SK-N-SH treated with all-trans-retinoic acid at 6 μM for 48 hours (cell line): ENCODE measurements around the gene IQCK.
"Not testable (repeated sequence)": the region's sequence is repeated elsewhere in the genome, so short reads cannot be mapped to it uniquely, and the experiment has no call there.

Experiments used
- ATAC-seq: fragments of 200-7000 bp; cut with Tn5 transposase; 3 replicates; pipeline ENCODE4 v1.9.1; 2020; ENCODE audit warnings: mild to moderate bottlenecking, moderate library complexity
- ARNTL ChIP-seq: fragments of 450-650 bp; formaldehyde crosslinking; IDR thresholded peaks from 2 replicates; pipeline ENCODE4 v1.5.0; 2020; ENCODE audit warnings: low read depth, mild to moderate bottlenecking, moderate library complexity, borderline replicate concordance
- BACH2 ChIP-seq: fragments of 250-450 bp; sonication (Bioruptor Pico); IDR thresholded peaks from 2 replicates; pipeline ENCODE4 v1.9.0; 2021; ENCODE audit warnings: mild to moderate bottlenecking, borderline replicate concordance
- CSDC2 ChIP-seq: fragments of 250-450 bp; sonication (Bioruptor Pico); IDR thresholded peaks from 2 replicates; pipeline ENCODE4 v1.5.0; 2020; ENCODE audit warnings: mild to moderate bottlenecking, moderate library complexity
- CSRNP3 ChIP-seq: fragments of 250-450 bp; sonication (Bioruptor Pico); IDR thresholded peaks from 2 replicates; pipeline ENCODE4 v1.5.1; 2021; ENCODE audit warnings: mild to moderate bottlenecking, moderate library complexity
- ESRRG ChIP-seq: fragments of 250-450 bp; sonication (Bioruptor Pico); IDR thresholded peaks from 2 replicates; pipeline ENCODE4 v1.6.1; 2021; ENCODE audit warnings: mild to moderate bottlenecking
- ISL1 ChIP-seq: fragments of 250-450 bp; sonication (Bioruptor Pico); IDR thresholded peaks from 2 replicates; pipeline ENCODE4 v2.1.2; 2022; ENCODE audit warnings: mild to moderate bottlenecking, moderate library complexity
- OSR1 ChIP-seq: fragments of 250-450 bp; sonication (Bioruptor Pico); IDR thresholded peaks from 2 replicates; pipeline ENCODE4 v1.8.0; 2022; ENCODE audit warnings: moderate library complexity, mild to moderate bottlenecking, inconsistent platforms
- PPARA ChIP-seq: fragments of 250-450 bp; sonication (Bioruptor Pico); IDR thresholded peaks from 2 replicates; pipeline ENCODE4 v1.5.0; 2020; ENCODE audit warnings: mild to moderate bottlenecking, borderline replicate concordance
- RARB ChIP-seq: fragments of 250-450 bp; sonication (Bioruptor Pico); IDR thresholded peaks from 2 replicates; pipeline ENCODE4 v1.8.0; 2021; ENCODE audit warnings: mild to moderate bottlenecking, moderate library complexity
- TCF4 ChIP-seq: fragments of 250-450 bp; sonication (Bioruptor Pico); IDR thresholded peaks from 2 replicates; pipeline ENCODE4 v1.8.0; 2021; ENCODE audit warnings: mild to moderate bottlenecking, moderate library complexity, borderline replicate concordance
- TOX ChIP-seq: fragments of 250-450 bp; sonication (Bioruptor Pico); IDR thresholded peaks from 2 replicates; pipeline ENCODE4 v1.8.0; 2021; ENCODE audit warnings: mild to moderate bottlenecking, moderate library complexity, borderline replicate concordance
- ZC3H10 ChIP-seq: fragments of 250-450 bp; sonication (Bioruptor Pico); IDR thresholded peaks from 2 replicates; pipeline ENCODE4 v1.5.1; 2021; ENCODE audit warnings: mild to moderate bottlenecking, moderate library complexity
- ZFP3 ChIP-seq: fragments of 250-450 bp; sonication (Bioruptor Pico); IDR thresholded peaks from 2 replicates; pipeline ENCODE4 v1.5.0; 2020; ENCODE audit warnings: mild to moderate bottlenecking, moderate library complexity
- ZNF70 ChIP-seq: fragments of 450-650 bp; formaldehyde crosslinking; IDR thresholded peaks from 2 replicates; pipeline ENCODE4 v1.5.0; 2020; ENCODE audit warnings: mild to moderate bottlenecking, moderate library complexity
- TF ChIP-seq, protein P1 (sequence below): fragments of 250-450 bp; sonication (Bioruptor Pico); IDR thresholded peaks from 2 replicates; pipeline ENCODE4 v1.8.0; 2021; ENCODE audit warnings: low read depth, mild to moderate bottlenecking, moderate library complexity, borderline replicate concordance
- TF ChIP-seq, protein P2 (sequence below): fragments of 250-450 bp; sonication (Bioruptor Pico); IDR thresholded peaks from 2 replicates; pipeline ENCODE4 v1.5.0; 2020; ENCODE audit warnings: mild to moderate bottlenecking, moderate library complexity
- TF ChIP-seq, protein P3 (sequence below): fragments of 250-450 bp; sonication (Bioruptor Pico); IDR thresholded peaks from 2 replicates; pipeline ENCODE4 v1.5.1; 2020; ENCODE audit warnings: low read depth, mild to moderate bottlenecking, moderate library complexity
- TF ChIP-seq, protein P4 (sequence below): fragments of 250-450 bp; sonication (Bioruptor Pico); IDR thresholded peaks from 2 replicates; pipeline ENCODE4 v1.8.0; 2020; ENCODE audit warnings: mild to moderate bottlenecking, moderate library complexity, borderline replicate concordance

The IQCK gene

GRCh38 chr16:19801824-19802223 lies 83.8 kb downstream of the IQCK start:
- not testable (repeated sequence) for ATAC-seq

- ATAC-seq, result no peak
- TF ChIP-seq, protein P1, sequence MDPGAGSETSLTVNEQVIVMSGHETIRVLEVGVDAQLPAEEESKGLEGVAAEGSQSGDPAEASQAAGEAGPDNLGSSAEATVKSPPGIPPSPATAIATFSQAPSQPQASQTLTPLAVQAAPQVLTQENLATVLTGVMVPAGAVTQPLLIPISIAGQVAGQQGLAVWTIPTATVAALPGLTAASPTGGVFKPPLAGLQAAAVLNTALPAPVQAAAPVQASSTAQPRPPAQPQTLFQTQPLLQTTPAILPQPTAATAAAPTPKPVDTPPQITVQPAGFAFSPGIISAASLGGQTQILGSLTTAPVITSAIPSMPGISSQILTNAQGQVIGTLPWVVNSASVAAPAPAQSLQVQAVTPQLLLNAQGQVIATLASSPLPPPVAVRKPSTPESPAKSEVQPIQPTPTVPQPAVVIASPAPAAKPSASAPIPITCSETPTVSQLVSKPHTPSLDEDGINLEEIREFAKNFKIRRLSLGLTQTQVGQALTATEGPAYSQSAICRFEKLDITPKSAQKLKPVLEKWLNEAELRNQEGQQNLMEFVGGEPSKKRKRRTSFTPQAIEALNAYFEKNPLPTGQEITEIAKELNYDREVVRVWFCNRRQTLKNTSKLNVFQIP (CRISPR knock-in tag), result no peak
- TF ChIP-seq BACH2 (CRISPR knock-in tag) (no peak), ISL1 (CRISPR knock-in tag) (no peak), PPARA (no peak), ZFP3 (CRISPR knock-in tag) (no peak), ZNF70 (CRISPR knock-in tag) (no peak), TCF4 (CRISPR knock-in tag) (no peak)
- TF ChIP-seq, protein P2, sequence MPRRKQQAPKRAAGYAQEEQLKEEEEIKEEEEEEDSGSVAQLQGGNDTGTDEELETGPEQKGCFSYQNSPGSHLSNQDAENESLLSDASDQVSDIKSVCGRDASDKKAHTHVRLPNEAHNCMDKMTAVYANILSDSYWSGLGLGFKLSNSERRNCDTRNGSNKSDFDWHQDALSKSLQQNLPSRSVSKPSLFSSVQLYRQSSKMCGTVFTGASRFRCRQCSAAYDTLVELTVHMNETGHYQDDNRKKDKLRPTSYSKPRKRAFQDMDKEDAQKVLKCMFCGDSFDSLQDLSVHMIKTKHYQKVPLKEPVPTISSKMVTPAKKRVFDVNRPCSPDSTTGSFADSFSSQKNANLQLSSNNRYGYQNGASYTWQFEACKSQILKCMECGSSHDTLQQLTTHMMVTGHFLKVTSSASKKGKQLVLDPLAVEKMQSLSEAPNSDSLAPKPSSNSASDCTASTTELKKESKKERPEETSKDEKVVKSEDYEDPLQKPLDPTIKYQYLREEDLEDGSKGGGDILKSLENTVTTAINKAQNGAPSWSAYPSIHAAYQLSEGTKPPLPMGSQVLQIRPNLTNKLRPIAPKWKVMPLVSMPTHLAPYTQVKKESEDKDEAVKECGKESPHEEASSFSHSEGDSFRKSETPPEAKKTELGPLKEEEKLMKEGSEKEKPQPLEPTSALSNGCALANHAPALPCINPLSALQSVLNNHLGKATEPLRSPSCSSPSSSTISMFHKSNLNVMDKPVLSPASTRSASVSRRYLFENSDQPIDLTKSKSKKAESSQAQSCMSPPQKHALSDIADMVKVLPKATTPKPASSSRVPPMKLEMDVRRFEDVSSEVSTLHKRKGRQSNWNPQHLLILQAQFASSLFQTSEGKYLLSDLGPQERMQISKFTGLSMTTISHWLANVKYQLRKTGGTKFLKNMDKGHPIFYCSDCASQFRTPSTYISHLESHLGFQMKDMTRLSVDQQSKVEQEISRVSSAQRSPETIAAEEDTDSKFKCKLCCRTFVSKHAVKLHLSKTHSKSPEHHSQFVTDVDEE (CRISPR knock-in tag), result no peak
- TF ChIP-seq, all 23 proteins: peak for 0
Observed at GRCh38 chr16:19802612-19803011, 84.5 kb downstream of the IQCK start.

- TF ChIP-seq TCF4 (CRISPR knock-in tag) (no peak), ZC3H10 (CRISPR knock-in tag) (no peak), ARNTL (CRISPR knock-in tag) (no peak), OSR1 (CRISPR knock-in tag) (no peak), CSDC2 (CRISPR knock-in tag) (no peak), ESRRG (CRISPR knock-in tag) (no peak), BACH2 (CRISPR knock-in tag) (no peak), CSRNP3 (no peak), ISL1 (CRISPR knock-in tag) (no peak), TOX (CRISPR knock-in tag) (no peak), ZFP3 (CRISPR knock-in tag) (no peak), RARB (CRISPR knock-in tag) (no peak)
- TF ChIP-seq, protein P2 (CRISPR knock-in tag), result no peak
- TF ChIP-seq, protein P3, sequence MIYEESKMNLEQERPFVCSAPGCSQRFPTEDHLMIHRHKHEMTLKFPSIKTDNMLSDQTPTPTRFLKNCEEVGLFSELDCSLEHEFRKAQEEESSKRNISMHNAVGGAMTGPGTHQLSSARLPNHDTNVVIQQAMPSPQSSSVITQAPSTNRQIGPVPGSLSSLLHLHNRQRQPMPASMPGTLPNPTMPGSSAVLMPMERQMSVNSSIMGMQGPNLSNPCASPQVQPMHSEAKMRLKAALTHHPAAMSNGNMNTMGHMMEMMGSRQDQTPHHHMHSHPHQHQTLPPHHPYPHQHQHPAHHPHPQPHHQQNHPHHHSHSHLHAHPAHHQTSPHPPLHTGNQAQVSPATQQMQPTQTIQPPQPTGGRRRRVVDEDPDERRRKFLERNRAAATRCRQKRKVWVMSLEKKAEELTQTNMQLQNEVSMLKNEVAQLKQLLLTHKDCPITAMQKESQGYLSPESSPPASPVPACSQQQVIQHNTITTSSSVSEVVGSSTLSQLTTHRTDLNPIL (CRISPR knock-in tag), result no peak
- TF ChIP-seq, protein P4, sequence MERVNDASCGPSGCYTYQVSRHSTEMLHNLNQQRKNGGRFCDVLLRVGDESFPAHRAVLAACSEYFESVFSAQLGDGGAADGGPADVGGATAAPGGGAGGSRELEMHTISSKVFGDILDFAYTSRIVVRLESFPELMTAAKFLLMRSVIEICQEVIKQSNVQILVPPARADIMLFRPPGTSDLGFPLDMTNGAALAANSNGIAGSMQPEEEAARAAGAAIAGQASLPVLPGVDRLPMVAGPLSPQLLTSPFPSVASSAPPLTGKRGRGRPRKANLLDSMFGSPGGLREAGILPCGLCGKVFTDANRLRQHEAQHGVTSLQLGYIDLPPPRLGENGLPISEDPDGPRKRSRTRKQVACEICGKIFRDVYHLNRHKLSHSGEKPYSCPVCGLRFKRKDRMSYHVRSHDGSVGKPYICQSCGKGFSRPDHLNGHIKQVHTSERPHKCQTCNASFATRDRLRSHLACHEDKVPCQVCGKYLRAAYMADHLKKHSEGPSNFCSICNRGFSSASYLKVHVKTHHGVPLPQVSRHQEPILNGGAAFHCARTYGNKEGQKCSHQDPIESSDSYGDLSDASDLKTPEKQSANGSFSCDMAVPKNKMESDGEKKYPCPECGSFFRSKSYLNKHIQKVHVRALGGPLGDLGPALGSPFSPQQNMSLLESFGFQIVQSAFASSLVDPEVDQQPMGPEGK (CRISPR knock-in tag), result no peak
- ATAC-seq, result no peak
Observed at GRCh38 chr16:19804538-19805323, 86.7 kb downstream of the IQCK start.
